ENCODE measurements around the gene SCG5. TPM values are rescaled to one million over a fixed set of nuclear protein-coding genes. Genes with fewer than 3 reads are reported as not detected.

SCG5 gene
- total RNA-seq, 1 donor from 2014 or later = 0.65 TPM

DNA sequence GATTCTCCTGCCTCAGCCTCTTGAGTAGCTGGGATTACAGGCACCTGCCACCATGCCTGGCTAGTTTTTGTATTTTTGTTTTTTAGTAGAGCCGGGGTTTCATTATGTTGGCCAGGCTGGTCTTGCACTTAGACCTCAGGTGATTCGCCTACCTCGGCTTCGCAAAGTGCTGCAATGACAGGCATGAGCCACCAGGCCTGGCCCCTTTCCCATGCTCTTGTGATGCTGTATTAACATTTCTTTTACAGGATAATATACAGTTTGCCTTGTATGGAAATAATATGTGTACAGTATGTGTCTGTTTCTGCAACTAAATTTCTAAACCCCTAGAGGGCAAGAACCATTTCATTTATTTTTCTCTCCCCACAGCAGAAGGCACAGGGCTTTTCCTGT lies 37.8 kb downstream of the SCG5 start:
- no peak for DNase-seq
- TF ChIP-seq, protein P1, sequence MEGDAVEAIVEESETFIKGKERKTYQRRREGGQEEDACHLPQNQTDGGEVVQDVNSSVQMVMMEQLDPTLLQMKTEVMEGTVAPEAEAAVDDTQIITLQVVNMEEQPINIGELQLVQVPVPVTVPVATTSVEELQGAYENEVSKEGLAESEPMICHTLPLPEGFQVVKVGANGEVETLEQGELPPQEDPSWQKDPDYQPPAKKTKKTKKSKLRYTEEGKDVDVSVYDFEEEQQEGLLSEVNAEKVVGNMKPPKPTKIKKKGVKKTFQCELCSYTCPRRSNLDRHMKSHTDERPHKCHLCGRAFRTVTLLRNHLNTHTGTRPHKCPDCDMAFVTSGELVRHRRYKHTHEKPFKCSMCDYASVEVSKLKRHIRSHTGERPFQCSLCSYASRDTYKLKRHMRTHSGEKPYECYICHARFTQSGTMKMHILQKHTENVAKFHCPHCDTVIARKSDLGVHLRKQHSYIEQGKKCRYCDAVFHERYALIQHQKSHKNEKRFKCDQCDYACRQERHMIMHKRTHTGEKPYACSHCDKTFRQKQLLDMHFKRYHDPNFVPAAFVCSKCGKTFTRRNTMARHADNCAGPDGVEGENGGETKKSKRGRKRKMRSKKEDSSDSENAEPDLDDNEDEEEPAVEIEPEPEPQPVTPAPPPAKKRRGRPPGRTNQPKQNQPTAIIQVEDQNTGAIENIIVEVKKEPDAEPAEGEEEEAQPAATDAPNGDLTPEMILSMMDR (IDR thresholded peaks at IDR 0.05) = no peak
- no peak for ATAC-seq
- intact Hi-C loops (cut with DNase I) = no loop called here
- H3K9me3 ChIP-seq = no peaks in the 10 kb centered on the region
- H3K27me3 ChIP-seq (ENCODE audit: low read depth) = no peaks in the 10 kb centered on the region
- H3K4me3 ChIP-seq = no peak overlapping the region
- H3K36me3 ChIP-seq = no peaks in the 10 kb centered on the region
- H3K27ac ChIP-seq = no peak overlapping the region
- H3K4me1 ChIP-seq = peaks cover 7% of the 10 kb centered on the region

DNA sequence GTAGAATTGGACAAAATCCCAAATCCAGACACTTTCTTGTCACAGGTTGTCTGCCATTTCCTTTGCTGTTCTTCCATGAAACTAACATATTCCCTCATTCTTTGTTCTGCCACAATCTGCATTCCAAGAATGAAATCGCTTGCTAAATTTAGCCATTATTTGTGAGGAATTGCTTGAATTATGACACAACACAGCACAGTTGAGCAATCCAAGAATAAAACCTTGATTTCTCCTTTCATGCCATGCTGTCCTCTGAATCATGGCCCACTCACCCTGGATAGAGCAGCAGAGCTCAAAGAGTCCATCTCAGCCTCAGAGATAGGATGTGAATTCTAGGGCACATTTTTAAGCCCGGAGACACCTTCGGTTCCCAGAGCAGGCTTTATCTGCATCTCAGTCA lies 41.1 kb downstream of the SCG5 start:
- no peak for DNase-seq
- Histone ChIP-seq H3K4me1 (peaks cover 7% of the 10 kb centered on the region), H3K36me3 (no peaks in the 10 kb centered on the region), H3K9me3 (no peaks in the 10 kb centered on the region), H3K27ac (no peak overlapping the region), H3K27me3 (ENCODE audit: low read depth) (no peaks in the 10 kb centered on the region), H3K4me3 (no peak overlapping the region)
- peak; percentile 57 to 65 for ATAC-seq
- intact Hi-C loops (cut with DNase I) = no loop called here
- TF ChIP-seq, protein P1 (IDR thresholded peaks at IDR 0.05) = no peak

DNA sequence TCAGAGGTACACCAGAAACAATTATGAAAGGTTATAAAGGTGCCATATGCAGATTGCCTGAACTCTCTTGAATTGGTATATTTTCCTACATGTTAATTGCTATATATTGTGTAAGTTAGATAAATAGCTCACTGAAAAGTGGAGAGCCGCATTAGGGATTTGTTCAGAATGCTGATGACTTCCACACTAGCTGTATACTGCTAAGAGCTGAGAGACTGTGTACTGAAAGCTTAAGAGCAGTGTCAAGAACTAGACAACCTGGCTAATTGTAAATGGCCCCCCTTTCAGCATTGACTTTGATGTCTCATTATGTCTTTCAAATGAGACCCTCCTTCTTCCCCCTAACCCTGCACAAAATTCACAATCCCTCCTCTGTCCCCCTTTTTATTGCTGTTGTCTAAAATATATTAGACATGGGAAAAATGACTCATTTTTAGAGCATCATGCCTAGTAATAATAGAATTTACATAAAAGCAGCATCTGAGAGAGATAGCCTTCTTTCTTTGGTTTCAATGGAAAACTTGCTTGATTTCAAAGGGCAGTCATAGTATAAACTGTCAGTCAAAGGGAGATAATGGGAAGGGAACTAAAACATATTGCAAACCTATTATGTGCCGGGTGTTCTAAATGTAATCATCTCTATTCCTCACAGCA lies 41.6 kb downstream of the SCG5 start:
- no peaks in the 10 kb centered on the region for H3K36me3 ChIP-seq
- H3K27me3 ChIP-seq (ENCODE audit: low read depth) = no peaks in the 10 kb centered on the region
- H3K4me1 ChIP-seq = peaks cover 7% of the 10 kb centered on the region
- no peak overlapping the region for H3K4me3 ChIP-seq
- ATAC-seq (no peak), DNase-seq (no peak)
- TF ChIP-seq, protein P1 (IDR thresholded peaks at IDR 0.05) = no peak
- H3K27ac ChIP-seq = no peak overlapping the region
- H3K9me3 ChIP-seq = no peaks in the 10 kb centered on the region
- intact Hi-C loops (cut with DNase I) = no loop called here

DNA sequence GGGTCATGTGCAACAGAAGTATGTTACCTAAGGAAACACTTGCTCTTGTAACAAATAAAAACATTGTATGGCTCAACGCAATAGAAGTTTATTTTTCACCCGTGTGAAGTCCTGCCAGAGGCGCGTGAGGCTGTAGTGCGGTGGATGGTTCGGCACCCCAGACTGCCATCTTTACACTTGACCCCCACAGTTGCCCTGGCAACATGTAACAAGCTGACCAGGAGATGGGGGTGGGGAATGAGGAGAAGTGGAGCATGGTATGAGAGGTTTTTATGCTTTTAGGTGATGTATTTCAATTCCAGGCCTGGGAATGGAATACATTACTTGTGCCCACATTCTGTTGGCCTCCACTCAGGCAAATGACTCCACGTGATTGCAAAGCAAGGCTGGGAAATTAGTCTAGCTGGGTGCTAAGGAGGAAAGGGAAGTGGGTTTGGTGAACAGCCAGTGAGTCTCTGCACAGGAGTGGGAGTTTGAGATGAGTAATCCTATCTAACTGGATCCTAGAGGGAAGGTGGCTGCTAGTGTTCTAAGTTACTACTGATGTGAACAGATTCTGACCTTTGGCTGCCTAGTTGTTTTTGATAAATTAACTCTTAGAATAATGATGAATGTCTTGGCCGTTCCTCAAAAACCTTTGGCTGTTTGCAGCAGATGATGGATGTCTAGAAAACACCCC lies 42.5 kb downstream of the SCG5 start:
- Histone ChIP-seq H3K27ac (no peak overlapping the region), H3K9me3 (no peaks in the 10 kb centered on the region), H3K4me1 (peaks cover 7% of the 10 kb centered on the region), H3K27me3 (ENCODE audit: low read depth) (no peaks in the 10 kb centered on the region), H3K4me3 (no peak overlapping the region), H3K36me3 (no peaks in the 10 kb centered on the region)
- peak; percentile 74 to 77 for ATAC-seq
- DNase-seq = no peak
- intact Hi-C loops (cut with DNase I) = no loop called here
- TF ChIP-seq, protein P1 (IDR thresholded peaks at IDR 0.05) = no peak

DNA sequence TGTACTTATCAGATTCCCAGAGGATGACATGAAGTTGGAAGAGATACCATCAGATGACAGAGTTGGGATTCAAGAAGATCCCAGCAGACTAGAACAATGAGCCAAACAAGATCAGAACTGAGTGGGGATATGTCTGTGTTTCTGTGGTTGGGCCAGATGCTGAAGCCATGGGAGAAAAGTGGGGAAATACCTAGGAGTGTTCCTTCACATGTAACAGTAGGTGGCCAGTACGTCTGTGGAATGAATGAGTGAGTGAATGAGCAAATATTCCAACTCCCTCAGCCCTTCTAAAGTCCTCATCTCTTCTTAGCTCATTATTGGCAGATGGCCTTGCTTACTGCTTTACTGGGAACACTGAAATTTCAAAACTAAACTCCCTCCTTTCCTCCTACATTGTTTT lies 44.1 kb downstream of the SCG5 start:
- DNase-seq (no peak), ATAC-seq (no peak)
- Histone ChIP-seq H3K36me3 (no peaks in the 10 kb centered on the region), H3K9me3 (no peaks in the 10 kb centered on the region), H3K27ac (no peak overlapping the region), H3K4me3 (no peak overlapping the region), H3K4me1 (peaks cover 7% of the 10 kb centered on the region), H3K27me3 (ENCODE audit: low read depth) (no peaks in the 10 kb centered on the region)
- TF ChIP-seq, protein P1 (IDR thresholded peaks at IDR 0.05) = no peak
- intact Hi-C loops (cut with DNase I) = no loop called here
